Measurements from ENCODE around the gene MVD.
"Not testable (repeated sequence)": the region's sequence is repeated elsewhere in the genome, so short reads cannot be mapped to it uniquely, and the experiment has no call there.

The MVD gene

DNA sequence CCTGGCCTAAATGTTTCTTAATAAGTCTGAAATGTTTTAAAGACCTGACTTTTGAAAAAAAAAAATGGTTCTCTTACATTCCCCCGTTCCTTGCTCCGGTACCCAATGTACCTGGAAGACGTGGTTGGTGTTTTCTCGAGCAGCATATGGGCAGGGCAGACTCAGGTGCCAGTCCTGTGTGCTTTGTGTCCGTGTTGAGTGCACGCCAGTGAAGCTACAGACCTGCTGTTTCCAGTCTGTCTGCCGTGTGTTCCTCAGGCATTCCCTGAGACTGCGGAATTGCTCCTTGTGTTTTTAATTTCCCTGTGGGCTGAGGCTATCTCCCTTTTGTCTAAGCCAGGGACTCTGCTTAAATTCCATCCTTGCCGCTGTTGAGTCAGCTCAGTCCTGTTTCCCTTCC lies 36.2 kb downstream of the MVD start:
- no peak for DNase-seq (ENCODE audit: low read depth in 1 of 2, low spot score in 1 of 2)

DNA sequence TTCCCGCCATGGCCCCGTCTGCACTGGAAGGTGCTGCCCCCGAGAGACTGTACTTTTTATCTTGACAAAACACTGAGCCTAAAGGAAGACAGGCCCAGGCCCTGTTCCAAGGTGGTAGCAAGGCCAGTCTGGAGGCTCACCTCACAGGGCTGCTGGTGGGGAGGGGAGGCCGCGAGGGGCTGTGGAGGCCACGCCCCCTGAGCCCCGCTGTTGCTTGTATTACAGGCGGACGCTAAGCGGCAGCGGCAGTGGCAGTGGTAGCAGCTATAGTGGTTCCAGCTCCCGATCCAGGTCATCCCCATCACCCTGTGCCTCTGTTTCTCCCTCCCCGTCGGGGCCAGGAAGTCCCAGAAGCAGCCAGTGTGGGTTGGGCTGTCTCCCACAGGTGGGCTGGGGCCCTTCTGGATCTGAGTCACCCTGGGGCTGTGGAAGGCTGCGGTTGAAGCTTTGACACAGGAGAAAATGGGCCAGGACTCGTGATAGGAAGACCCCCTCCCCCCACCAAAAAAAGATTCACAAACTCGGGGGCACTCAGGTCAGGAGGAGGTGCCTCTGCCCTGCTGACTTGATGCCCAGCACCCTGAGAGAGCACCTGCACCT lies 37.8 kb downstream of the MVD start:
- DNase-seq (ENCODE audit: low read depth in 1 of 2, low spot score in 1 of 2) = no peak

DNA sequence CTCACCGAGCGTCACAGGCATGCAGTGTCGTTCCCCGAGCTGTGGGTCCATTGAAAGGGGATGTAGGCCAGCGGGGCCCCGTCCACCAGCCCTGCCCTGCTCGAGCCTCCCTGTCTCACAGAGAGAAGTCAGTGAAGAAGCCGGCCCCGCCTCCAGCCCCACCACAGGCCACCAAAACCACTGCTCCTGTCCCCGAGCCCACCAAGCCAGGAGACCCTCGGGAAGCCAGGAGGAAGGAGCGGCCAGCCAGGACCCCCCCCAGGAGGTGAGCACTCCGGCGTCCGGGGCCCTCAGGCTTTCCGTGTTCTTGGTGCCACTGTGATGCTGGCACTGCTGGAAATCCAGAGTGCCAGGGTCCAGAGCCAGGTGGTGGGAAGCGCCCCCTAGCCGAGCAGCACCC lies 38.4 kb downstream of the MVD start:
- no peak for DNase-seq (ENCODE audit: low read depth in 1 of 2, low spot score in 1 of 2)

DNA sequence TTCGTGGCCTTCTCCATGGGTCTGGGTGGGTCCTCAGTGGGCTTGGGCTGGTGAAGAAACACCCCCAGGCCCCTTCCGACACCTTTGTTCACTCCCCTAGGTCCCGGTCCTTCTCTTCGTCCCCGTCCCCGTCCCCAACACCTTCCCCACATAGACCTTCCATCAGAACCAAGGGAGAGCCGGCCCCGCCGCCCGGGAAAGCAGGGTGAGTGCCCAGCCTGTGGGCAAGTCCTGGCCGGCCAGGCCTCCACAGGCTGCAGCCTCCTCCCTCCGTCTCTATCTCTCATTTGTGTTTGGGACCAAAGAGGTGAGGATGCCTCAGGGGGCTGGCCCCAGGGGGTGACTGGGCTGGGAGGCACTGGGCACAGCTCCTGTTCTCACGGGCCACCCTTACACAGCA lies 39.0 kb downstream of the MVD start:
- DNase-seq (ENCODE audit: low read depth in 1 of 2, low spot score in 1 of 2) = no peak

DNA sequence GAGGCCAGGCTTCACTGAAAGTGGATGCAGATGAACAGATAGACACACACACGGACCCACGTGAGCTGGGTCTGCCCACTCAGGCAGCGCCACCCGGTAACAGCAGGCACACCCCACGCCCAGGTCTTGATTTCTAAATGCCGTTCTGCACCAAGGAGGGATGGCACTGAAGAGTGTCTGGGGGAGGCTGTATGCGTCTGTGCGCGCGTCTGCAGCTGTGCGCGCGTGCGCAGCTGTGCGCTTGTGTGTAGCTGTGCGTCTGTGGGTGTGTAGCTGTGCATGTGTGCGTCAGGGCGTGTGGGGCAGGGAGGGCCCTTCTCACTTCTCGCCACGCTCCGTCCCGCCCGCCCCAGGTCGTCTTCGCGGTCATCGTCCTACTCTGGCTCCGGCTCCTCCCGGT lies 40.0 kb downstream of the MVD start:
- no peak for DNase-seq (ENCODE audit: low read depth in 1 of 2, low spot score in 1 of 2)

DNA sequence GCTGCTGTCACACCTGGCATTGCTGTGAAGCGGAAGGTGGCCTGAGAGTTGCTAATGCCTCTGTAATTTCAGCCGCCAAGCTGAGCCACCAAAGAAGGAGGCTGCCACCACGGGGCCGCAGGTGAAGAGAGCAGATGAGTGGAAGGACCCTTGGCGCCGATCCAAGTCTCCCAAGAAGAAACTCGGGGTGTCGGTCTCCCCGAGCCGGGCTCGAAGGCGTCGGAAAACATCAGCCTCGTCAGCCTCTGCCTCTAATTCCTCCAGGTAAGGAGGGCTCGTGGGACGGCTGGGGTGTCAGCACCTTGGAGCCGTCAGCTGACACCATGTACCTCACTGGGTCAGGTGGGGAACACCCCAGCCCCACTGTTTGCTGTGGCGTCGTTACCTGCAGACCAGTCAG lies 40.8 kb downstream of the MVD start:
- DNase-seq (ENCODE audit: low read depth in 1 of 2, low spot score in 1 of 2) = no peak

DNA sequence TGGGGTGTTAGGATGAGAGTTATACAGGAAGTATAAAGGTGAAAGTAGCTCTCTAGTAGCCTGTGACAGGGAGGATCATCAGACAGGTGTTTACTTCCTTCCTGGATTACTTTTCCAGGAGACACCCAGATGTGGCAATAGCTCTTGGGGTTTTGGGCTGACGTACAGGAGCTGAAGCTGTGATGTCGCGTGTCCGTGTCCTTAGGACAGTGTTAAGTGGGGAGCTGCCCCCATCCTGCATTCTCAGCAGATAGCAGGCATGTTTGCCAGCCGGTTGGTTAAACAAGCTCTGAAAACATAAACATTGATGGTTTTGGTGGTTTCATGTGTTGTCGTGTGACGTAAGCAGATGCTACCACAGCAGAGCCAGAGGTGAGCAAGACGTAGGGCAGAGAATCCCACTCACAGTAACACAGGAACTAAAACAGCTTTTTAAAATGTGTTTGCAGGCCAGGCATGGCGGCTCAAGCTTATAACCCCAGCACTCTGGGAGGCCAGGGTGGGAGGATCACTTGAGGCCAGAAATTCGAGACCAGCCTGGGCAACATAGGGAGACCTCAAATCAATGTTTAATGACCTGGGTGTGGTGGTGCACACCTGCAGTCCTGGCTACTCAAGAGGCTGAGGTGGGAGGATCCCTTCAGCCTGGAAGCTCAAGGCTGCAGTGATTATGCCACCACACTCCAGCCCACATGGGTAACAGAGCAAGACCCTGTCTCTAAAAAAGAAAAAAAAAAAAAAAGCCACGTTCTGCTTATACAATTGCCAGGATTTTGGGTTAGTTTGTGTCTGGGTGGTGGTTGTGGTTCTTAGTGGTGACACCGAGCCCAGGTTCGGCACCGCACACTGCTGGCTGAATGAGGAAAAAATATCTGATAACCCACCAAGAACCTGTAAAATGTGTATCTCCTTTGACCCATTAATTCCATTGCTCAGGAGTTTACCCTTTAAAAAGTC lies 42.8 kb downstream of the MVD start:
- DNase-seq (ENCODE audit: low read depth in 1 of 2, low spot score in 1 of 2) = peak in 1 of 2 donors; percentile 32

DNA sequence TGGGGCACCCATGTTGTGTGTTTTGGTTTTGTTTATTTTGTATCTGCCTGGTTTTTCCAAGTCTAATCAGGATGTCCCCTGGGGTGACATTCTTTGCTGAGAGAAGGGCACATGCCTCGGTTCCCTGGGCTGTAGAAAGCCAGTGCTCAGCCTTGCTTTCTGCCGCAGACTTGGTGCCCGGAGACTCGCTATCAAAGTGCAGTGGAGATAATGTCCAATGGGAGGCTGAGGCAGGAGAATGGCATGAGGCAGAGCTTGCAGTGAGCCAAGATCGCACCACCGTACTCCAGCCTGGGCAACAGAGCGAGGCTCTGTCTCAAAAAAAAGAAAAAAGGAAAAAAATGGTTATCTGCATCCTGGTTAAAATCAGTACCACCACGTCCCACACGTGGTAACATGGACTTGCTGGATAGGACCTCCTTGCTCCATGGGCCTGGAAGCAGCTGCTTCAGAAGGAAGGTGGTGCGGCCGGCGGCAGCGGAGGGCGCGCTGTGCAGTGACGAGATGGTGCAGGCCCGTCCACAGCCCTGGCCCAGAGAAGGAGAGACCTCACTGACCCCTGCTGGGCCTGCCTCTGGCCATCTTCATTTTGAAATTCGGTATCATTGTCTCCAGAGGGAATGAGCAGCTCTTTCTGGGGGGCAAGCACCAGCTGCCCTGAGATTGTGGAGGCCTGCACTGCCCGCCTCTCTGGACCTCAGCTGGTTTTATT lies 43.8 kb downstream of the MVD start:
- DNase-seq (ENCODE audit: low read depth in 1 of 2, low spot score in 1 of 2) = no peak

DNA sequence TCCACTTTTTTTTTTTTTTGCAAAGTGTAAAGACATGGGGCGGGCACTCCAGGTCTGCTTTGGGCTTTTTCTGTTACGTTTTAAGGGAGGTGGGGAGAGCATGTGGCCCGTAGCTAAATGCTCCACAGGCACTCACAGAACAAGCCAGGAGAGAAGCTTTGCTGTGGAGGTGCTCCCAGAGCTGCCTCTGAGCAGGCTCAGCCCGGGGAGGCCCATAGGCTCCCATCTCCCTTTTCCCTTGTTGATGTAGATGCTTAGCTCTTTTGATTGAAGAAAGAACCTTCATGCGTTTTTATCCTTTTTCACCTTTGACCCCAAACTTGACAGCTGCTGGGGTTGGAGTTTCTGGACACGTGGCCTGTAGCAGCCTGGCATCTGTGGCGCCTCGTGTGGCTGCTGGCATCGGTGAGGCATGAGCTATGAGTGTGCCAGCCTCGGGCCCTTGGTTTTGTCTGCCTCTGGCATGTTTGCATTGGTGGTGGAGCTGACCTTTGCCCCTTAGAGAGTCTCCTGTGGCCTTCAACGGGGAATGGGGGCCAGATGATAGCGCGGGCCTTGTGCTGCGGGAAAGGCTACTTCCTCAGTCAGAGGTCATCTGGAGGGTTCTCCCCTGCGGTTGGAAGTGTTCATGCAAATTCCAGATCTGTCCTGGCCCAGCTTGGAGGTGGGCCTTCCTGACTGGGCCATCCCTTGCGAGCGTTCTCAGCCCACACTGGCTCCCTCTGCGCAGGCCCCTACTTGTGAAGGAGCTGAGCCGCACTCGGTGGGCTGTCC lies 44.5 kb downstream of the MVD start:
- DNase-seq (ENCODE audit: low read depth in 1 of 2, low spot score in 1 of 2) = no peak

DNA sequence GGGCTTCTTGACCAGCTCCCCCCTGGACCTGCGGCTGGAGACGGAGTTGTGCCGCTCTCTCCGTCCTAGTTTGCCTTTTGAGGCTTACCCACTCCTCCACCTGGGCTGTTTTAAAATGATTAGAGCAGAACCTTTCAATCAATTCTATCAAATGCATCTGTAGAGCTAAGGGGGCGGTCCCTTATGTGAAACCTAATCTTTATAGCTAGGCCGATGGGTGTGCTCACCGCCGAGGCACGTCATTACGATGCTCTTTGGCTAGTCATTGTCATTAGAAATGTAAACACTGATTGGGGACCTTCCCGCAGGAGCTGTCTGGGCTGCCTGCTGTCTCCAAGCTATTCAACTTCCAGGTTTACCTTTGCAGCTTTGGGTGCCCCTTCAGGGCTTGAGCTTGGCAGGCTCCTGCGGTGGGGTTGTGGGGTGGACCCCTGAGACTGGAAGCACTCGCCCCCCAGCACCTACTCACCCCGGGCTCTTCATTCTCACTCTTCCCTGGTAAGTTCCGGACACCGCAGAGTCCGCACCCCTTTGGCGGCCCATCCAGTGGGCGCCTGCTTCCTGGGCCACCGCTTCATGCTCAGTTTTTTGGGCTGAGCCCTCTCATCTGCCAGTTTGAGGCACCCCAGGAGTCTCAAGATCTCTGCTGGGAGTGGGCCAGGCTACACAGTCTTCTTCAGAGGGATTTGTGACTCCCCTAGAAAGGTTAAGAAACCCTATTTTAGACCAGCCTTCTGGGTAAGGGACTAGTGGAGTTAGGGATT lies 45.4 kb downstream of the MVD start:
- no peak for DNase-seq (ENCODE audit: low read depth in 1 of 2, low spot score in 1 of 2)

DNA sequence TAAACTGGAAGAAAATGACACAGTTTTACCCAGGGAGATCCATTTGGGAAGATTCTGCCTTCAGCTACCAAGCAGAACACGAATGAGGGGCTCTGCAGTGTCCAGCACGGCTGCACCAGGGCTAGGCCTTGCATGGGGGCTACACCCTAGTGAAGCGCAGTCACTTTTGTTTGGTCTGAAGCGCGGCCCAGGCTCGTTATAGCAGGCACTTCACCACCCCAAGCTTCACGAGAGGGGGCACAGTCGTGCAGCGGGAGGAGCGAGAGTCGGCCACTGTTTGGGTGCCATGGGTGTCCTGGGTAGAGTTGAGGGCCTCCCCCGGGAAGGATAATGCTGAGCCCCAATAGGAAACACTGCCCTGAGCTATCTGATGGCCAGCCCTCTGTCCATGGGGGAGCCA lies 46.2 kb downstream of the MVD start:
- DNase-seq (ENCODE audit: low read depth in 1 of 2, low spot score in 1 of 2) = no peak

DNA sequence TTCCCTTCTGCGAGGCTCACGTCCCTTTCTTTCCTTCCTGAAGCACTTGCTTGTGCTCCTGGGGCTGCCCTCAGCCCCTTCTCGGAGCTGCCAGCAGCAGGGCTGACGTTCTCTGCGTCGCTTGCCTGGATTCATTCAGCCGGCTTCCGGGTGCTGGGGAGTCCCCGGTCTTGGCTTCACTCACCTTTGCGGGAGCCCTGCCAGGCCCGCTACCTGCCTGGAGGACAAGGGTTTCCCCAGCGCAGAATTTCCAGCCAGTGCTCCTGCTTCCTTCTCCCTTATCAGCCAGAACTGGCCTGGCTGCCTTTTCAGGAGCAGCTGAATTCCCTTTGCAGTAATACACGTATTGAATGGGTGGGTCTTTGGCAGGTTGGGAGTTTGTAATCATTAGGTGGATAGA lies 46.6 kb downstream of the MVD start:
- no peak for DNase-seq (ENCODE audit: low read depth in 1 of 2, low spot score in 1 of 2)

DNA sequence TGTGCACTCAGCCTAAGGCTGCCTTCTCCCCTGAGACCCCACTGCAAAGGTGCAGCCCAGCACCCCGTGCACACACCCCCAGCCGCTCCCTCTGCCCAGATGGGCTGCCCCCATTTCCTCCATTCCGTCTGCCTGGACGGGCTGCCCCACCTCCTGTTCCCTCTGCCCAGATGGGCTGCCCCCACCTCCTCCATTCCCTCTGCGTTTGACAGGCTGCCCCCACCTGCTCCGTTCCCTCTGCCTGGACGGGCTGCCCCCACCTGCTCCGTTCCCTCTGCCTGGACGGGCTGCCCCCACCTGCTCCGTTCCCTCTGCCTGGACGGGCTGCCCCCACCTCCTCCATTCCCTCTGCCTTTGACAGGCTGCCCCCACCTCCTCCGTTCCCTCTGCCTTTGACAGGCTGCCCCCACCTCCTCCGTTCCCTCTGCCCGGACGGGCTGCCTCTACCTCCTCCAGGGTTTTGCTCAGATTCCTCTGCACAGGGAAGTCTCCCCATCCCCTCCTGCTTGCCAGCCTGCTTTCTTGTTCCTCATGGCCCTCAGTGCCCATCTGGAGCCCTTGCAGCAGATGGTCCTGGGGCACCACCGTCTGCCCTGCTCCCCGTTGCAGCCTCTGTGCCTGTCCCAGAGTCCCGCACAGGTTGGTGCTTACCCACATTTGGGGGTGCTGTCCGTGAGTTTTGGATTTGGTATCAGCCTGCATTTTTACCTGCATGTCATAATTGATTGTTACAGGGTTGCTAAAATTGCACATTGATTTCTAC lies 47.9 kb downstream of the MVD start:
- no peak for DNase-seq (ENCODE audit: low read depth in 1 of 2, low spot score in 1 of 2)

DNA sequence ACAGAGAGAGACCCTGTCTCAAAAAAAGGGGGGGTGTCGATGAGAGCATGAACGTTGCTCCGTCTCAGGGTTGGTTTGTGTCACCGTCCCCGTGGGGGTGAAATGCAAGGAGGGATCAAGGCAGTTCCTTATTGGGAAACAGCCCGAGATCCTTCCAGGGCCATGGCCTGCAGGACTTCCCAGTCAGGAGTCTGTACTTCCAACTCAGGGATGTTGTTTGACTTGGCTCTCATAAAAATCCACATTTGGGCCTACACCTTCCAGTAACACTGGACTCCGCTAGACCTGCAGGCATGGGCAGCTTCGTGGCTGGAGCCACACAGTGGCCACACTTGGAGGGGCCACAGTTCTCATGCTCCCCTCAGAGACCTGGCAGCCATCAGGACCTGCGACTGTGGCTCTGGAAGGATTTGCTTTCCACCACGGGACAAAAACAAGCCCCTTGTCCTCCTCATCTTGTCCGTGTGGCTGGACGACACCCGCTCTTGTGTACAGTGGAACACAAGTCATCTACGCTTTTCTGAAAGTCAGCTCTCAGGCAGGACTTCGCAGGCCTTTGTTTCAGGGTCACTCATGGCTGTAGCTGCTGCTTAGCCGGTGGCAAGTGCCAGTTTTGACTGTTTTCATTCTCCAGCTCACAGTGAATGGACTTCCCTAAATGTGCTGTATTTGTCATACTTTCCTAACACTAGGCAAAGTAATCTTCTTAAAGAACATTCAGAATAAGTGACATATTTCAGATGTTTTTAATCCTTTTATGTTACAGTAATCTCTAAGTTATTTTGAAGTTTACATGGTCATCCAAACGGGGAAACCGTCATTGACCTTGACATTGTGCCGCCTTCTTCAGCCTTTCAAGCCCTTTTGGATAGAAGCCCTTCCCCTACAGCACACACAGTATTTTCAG lies 48.7 kb downstream of the MVD start:
- DNase-seq (ENCODE audit: low read depth in 1 of 2, low spot score in 1 of 2) = no peak

DNA sequence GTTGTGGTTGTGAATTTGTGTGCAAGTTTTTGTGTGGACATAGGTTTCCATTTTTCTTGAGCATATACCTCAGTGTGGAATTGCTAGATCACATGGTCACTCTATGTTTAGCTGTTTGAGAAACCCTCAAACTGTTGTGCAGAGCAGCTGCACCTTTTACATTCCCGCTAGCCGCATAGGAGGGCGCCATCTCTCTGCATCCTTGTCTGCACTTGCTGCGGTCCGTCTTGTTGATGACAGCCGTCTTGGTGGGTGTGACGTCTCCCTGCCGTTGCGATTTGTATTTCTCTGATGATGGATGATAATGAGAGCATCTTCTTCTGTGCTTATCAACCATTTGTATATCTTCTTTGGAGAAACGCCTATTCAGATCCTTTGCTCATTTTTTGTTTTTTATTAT lies 49.6 kb downstream of the MVD start:
- DNase-seq (ENCODE audit: low read depth in 1 of 2, low spot score in 1 of 2) = no peak

DNA sequence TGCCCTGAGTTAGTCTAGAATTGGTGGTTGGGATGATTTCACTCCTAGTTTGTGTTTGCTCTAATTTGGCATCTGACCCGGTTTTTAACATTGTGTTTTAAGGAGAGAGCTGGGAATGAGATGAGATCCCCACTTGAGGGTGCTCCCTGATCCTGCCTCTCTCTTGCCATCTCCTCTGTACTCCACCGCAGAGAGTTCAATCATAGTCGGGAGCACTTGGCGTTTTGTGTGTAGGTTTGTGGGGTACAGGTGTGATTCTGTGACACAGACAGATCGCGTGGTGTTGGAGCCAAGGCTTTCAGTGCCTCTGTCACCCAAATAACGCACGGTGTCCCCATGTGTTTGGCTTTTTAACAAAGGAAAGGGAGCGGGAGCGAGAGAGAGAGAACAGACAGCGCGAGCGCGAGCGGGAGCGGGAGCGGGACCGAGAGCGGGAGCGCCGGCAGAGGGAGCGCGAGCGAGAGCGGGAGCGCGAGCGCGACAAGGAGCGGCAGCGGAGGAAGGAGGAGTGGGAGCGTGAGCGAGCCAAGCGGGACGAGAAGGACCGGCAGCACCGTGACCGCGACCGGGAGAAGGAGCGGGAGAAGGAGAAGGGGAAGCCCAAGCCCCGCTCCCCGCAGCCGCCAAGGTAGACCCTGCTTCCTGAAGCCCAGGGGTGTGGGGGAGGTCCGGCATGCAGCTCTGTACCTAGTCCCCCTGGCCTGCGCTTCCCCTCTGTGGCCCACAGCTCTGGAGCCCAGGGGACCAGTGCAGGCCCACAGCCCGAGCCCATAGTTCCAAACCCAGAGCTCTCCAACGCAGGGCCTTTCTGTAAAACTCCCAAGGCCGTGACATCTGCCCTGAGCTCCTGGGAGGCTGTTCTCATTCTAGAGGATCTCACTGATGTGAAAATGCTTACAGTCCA lies 51.7 kb downstream of the MVD start:
- no peak for DNase-seq (ENCODE audit: low read depth in 1 of 2, low spot score in 1 of 2)

DNA sequence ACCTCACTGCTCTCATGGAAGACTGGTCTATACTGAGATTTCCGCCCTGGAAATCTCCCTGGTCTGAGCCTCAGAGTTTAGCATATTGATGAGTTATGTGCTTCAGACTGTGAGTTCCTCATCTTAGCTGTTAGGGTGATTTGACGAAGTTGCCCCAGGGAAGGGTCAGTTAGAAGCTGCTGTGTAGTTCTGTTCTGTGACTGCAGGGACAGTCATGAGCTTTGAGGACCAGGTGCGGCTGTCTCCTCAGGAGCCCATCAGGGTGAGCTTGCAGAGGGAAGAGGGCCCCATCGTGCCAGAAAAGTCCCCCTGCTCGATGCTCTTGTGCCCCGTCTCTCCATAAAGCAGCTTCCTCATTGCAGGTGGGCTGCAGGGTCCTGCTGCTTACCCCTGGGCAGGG lies 52.8 kb downstream of the MVD start:
- DNase-seq (ENCODE audit: low read depth in 1 of 2, low spot score in 1 of 2) = no peak

DNA sequence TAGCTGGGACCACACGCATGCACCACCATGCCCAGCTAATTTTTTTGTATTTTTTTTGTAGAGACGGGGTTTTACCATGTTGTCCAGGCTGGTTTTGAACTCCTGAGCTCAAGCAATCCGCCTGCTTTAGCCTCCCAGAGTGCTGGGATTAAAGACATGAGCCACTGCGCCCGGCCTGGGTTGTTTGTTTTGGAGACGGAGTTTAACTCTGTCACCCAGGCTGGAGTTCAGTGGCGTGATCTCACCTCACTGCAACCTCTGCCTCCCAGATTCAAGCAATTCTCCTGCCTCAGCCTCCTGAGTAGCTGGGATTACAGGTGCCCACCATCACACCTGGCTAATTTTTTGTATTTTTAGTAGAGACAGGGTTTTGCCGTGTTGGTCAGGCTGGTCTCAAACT lies 53.5 kb downstream of the MVD start:
- DNase-seq (ENCODE audit: low read depth in 1 of 2, low spot score in 1 of 2) = not testable (repeated sequence)
